Measurements from ENCODE around the gene CNTN4.

DNA sequence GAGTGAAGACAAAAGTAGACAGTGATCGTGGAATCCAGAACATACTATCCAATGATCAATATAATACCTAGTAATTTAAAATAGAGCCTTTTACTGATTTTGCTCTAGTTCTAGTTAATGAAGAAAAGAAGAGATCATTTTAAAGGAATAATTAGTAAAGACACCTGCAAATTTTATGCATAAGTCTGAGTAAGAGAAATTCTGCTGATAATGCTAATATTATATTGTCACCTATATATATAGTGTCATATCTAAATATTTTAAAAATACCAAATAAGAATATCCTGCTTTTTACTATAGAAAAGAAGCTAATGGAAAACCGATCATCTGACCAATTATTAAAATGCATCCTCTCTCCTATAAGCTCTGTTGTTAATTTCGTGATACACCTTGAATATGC is 152.1 kb downstream of the CNTN4 start:
- TF ChIP-seq, protein P1, sequence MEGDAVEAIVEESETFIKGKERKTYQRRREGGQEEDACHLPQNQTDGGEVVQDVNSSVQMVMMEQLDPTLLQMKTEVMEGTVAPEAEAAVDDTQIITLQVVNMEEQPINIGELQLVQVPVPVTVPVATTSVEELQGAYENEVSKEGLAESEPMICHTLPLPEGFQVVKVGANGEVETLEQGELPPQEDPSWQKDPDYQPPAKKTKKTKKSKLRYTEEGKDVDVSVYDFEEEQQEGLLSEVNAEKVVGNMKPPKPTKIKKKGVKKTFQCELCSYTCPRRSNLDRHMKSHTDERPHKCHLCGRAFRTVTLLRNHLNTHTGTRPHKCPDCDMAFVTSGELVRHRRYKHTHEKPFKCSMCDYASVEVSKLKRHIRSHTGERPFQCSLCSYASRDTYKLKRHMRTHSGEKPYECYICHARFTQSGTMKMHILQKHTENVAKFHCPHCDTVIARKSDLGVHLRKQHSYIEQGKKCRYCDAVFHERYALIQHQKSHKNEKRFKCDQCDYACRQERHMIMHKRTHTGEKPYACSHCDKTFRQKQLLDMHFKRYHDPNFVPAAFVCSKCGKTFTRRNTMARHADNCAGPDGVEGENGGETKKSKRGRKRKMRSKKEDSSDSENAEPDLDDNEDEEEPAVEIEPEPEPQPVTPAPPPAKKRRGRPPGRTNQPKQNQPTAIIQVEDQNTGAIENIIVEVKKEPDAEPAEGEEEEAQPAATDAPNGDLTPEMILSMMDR (IDR thresholded peaks at IDR 0.05), result no peak
- no peak for TF ChIP-seq POLR2A (IDR thresholded peaks at IDR 0.05)
